GM18870 (cell line): ENCODE measurements around the gene FAM170B.

Experiments used
- ATAC-seq: cut with Tn5 transposase; IDR thresholded peaks from one replicate; pipeline ENCODE4 v1.9.1; 2021; ENCODE audit warnings: moderate library complexity; ENCODE audit not compliant: unreplicated experiment

FAM170B gene

DNA sequence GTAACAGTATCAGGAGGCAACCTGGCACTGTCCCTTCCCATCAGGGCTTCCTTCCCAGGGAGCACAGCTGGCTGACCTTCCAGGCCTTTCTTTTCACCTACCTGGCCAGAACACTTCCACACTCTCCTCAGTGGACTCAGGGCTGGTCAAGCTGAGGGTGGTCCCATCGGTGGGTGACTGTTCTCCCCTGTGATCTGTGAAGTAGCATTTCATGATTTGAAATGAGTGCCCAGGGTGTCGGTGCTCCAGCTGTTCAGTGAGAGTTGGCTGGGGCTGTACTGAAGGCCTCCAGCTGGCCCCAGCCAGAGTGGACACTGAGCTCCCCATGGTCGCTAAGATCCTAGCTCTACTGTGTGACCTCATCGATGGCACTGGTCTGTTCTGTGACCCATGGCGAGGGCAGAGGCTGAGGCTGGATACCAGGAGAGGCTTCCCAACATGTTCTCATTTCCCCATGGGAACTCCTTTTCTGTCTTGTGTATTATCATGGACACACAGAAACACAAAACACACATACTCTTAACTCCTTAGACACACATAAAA lies at the start of gene FAM170B:
FAM170B (minus strand) TSS at position 316 of the 543 bp plus-strand sequence; CDS start at position 213, 103 bp downstream.
- ATAC-seq: no peak

DNA sequence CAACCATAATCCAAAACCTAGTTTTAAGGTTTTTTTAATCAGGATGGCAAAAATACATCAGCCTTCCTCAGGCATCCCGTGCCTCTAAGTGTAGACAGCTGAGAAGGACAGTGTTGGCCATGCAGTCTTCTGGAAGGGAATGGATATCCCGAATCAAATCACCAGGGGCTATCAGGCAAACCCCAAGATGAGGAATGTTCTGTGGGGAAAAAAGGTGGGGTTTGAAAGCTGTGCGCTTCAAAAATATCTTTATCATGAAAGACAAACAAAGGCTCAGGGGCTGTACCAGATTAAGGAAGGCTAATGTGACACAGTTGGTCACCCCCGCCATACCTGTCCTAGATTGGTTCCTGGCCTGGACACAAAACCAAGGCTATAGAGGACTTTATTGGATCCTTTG lies 49.0 kb upstream of the FAM170B start:
- no peak for ATAC-seq

DNA sequence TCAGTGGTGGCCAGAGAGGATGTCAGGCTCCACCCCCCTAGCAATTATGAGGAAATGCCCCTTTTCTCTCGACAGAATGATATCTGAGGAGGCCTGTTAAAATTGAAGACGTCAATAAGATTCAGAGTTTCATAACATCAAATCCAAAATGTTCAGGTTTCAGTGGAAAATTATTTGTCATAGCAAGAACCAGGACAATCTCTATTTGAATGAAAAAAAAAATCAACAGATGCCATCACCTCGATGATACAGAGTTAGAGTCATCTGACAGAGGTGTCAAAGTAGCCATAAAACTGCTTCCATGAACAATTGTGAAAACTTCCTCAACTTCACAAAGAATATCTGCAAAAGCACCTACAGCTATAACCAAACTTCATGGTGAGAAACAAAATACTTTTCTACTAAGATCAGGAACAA lies 46.6 kb upstream of the FAM170B start:
- no peak for ATAC-seq

DNA sequence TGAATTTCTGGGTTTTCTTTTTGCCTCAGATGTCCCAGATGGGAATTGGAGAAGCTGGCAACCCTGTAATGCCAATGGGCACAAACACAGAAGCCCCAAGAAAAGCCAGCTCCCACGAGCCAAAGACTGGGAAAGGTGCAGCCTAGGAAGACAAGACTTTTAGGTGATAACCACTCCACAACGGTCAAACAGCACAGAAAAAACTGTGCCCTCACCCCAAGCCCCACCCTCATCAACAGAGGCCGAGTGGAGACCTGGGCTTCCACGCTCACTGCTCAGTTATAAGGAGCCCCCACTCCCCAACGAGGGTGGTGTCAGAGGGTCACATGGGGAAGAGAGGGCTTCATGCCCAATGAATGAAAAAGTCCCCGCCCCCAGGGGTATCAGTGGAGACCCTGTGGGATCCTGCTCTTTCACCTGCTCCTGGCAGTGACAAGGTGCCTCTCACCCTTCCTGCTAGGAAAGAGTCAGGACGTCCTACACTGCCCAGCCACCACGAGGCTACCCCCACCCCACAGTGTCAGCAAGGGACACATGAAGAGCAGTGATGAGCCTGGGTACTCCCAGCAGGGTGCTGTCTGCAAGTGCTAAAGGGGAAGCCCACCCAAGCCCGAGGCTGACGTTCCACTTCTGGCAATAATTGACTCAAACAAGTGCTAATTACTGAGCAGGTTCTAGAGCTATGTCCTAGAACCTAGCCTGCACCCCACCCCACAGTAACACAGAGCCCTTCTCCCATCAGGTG lies 46.0 kb upstream of the FAM170B start:
- no peak for ATAC-seq

DNA sequence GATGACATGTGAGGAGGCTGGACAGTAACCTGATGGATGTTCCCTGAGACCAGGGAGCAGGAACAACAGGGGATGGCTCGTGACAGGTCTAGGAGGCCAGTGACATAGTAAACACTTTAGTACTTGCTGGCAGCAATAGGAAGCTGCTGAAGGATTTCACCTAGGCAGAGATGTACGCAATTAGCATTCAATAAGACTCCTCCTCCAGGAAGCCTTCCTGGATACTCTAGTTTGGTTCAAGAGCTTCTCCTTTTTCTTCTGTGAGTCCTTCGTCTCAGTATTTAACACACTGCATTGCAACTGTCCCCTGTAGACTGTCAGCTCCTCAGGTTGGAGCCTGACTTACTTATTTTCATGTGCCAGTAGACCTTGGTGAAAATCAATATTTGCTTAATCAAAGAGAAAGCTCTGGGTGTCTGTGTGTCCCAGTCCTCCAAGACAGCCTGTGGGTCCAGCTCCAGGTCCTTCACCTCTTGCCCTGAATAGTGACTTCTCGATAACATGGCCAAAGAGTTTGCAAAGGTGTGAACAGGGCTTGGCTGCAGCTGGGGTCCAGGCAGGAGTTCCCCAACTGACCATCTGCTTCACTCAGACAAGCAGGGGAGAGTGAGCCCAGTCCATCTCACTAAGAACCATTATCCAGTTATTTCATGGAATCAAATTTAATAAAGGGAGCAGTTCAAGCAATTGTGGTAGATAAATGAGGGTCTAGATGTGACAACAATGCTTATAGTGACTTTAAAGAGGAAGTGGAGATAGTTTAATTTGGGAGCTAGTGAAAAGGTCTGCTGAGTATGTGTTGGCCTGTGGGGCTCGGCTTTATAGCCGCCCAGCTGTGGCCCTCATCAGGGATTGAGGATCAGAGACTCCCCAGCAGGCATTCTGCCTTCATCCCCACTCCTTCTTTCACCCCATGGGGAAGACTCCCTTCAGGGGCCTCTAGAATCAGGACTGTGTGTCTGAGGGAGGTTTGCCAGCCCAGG lies 45.0 kb upstream of the FAM170B start:
- no peak for ATAC-seq

DNA sequence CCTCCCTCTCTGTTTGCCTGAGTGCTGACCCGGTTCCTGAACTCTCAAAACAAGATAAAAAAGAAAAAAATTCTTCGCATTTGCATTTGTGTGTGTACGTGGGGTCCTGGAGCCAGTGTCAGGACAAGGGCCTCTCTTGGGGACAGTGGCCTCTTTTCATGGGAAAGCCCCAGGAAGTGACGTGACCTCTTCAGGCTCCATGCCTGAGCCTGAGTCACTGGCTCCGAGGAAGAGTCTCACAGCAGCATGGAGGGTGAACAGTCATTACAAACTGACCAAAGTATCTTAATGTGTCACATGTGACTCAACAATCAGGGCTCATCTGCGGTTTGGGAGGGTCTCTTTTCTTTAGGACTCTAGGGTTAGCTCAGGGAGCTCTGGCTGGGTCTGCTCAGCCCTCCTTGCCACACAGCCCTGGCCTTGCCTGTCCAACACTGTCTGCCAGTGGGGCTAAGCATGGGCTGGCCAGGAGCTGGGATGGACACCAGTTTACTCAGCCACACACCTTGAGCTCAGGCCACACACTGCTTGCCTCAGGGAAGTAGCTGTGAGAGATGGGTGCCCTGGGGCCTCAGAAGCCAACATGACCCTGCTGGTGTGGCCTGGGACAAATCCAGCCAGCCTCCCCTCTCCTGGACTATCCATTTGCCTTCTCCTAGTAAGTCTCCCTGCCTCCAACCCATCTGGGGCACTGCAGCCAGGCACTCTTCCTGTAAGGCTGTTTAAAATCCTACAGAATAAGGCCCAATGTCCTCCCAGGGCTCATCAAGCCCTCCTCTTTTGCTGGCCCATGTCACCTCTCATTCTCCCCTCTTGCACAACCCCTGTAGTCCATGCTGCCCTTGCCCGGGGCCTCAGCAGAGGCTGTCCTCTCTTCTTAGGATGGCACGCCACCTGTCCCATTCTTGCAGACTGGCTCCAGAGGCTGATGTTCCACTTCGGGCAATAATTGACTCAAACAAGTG lies 43.9 kb upstream of the FAM170B start:
- ATAC-seq: peak; percentile 82

DNA sequence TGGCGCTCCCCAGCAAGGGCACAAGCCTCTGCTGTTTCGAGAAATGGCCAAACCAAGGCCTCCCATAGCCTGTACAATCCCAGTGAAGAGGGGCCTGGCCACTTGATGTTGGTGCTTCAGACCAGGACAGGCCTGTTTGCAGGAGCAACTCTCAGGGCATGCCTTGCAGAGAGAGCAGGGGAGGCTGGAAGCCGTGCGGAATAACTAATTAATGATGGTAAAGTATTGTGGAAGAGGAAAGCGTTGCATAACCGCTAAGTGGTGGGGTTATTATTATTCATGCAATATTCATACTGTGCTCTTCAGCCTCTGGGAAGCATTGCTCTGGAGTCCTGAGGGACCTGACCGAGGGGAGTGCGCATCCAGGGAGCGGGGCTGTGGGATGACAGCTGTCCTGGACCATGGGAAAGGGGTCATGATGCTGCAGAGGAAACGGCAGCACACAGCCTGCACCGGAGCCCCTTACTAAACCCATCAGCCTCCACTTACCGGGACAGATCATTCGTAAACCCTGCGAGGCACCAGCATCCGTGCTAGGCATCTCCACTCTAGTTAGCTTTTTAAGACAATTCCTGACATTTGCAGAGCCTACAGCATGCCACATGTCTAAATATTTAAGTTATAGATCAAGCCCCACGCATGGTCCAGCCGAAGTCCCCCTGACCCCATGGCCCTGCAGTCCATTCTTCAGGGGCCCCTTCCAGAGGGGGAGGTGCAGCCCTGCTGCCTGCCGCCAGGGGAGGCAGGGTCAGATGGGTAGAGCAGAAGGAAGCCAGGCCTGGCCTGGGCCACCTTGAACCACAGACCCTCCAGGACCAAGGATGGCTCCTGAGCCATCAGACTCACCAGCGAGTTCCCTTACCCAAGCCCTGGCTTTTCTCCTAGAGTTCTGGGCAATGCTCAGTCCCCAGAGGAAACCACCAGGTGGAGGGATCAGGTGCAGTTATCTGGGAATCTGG lies 42.8 kb upstream of the FAM170B start:
- ATAC-seq: peak; percentile 2

DNA sequence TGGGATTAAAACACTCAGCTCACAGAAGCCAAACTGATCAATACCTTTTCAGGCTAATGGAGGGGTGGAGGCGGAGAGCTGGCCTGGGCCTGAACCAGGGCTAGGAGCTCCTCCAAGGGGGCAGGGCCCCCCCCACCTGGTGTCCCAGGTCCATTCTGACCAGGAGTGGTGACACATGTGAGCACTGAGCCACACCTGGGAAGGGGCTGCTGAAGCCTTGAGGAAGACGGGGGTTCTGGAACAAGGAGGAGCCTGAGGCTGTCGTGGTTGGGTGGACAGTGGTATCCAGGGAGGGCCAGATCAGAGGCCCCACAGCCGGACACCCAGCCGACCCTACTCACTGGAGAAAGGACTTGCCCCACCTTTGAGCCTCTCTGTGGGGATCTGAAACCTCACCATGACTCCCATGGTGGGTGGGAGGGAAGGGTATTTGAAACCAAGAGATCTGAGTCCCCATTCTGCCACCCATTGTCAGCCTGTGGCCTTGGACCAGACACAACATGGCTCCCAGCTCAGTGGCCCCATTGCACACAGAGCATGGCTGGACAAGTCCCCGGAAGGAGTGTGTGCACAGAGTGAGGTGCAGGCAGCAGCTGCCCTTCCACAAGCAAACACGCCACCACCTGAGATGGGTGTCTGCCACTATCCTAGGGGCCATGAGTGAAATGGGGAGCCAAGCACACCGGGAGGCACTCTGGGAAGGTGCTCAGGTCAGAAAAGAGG lies 41.9 kb upstream of the FAM170B start:
- ATAC-seq: no peak

DNA sequence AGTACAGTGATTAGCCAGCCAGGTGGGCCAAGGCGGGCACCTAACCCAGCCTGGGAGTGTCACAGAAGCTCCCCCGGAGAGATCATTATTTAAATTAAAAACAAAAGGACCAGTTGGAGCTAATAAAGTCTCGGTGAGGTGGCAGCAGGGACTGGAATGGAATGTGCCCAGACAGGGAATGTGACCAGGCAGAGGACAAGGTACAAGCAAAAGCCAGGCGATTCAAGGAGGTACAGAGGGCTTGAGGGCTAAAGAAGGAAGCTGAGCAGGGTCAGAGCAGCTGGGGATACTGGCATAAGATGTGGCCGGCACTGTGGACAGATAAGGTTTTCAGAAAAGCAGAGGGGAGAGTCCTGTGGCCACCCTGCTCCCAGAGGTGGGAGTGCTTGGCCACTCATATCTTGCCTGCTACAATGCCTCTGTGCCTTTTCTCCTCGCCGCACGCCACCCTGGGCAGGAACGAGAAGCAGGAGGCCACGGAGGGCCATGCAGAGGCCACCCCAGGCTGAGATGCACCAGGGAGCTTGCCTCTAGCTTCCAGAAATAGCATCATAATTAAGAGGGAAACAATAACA lies 41.2 kb upstream of the FAM170B start:
- no peak for ATAC-seq

DNA sequence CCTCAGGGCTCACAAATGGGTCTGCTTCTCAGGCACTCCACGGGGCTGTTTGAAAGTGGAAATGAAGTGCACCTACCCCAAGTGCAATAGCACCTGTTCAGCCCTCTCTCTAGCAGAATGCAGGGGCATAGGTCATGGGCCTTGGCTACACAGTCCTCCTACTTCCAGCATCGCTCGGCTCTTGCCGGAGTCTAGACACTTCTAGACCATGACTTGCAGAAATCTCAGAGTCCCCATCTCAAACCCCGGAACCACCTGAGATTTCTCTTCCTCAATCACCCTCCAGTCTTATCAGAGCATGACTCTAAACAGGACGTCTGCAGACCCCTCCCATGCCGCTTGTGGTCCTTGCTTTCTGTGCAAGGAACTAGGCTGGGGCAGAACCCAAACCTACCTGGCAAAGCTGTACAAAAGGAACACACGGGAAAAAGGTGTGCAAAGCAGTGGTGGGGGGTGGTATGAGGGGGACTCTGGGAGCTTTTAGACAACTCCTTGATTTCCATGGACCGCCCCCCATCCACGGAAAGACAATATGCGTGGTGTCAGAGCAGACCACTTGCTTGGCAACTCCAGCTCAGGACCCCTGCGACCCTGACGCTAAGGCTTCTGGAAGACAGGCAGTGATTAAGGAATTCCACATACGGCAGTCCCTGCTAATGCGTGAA lies 40.6 kb upstream of the FAM170B start:
- ATAC-seq: no peak

DNA sequence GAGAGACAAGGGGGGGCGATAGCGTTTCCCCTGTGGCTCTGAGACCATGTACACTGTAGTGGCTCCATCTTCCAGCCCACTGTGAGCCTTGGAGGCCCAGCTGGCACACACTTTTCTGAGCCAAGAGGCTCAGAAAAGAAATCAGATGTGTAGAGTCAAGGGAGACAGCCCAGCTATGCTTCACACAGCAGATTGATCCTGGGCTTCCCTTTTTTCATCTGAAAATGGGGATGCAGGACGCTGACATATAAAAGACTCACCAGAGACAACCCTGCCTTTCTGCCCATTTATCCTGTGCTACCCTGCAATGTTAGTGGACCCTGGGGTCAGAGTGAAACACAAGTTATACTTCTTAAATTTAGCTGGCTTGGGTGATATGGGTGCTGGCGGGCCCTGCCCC lies 40.0 kb upstream of the FAM170B start:
- ATAC-seq: no peak

DNA sequence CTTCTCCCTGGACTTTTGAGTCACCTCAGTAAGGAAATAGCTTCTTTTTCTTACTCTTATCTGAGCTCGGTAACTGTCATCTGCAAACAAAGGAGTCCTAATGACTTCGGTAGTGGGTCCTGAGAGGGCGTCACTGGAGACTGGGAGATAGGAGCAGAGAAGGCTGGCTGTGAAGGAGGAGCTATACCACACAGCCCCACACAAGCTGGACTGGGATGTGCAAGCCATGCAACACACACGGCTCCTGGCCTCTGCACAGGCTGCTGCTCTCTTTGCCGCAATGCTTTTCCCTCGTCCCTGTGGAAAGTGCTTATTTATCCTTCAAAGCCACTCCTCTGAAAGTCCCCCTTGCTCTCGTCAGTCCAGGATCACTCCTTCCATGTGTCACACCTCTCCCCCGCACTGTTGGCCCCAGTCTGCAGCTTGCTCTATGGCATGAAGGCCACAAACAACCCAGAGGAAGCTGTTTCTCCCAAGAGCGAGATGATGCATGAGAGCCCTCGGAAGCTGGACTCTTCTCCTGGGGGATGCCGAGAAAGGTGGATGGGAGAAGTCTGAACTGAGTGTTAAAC lies 39.5 kb upstream of the FAM170B start:
- ATAC-seq: no peak

DNA sequence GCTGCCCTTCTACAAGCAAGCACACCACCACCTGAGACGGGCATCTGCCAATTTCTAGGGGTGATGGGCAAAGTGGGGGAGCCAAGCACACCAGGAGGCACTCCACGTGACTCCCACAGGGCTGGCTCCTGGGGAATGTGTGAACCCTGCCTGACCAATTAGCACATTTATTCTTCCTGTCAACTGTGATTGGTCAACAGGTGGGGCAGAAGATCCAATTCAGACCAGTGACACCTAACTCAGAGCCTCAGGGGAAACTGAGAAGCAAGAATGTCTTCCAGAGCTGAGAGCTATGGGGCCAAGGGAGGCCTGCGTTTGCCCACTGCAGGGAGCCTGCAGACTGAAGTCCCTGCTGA lies 38.9 kb upstream of the FAM170B start:
- ATAC-seq: no peak

DNA sequence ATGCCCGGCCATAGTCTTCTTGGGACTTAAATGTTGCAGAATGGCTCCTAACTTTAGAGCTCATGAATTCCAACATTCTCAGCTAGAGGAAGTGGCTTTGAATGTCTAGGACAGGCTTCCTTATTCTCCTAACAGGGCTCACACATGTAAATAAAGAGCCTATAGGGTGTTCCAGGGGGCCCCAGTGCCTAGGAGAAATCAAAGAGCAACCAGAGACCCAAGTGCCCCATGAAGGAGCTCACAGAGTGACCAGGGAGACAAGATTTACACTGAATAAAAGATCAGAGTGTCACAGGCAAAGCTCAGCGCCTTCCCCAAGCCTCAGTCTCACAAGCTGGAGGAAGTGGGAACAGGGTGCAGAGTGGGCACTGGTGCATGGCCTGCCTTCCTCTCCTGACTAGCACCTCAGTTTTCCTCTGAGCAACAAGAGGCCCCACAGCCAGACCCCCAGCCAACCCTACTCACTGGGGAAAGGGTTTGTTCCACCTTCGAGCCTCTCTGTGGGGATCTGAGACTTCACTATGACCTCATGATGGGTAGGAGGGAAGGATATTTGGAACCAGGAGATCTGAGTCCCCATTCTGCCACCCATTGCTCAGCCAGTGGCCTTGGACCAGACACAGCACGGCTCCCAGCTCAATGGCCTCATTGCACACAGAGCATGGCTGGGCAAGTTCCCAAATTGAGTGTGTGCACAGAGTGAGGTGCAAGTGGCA lies 38.4 kb upstream of the FAM170B start:
- ATAC-seq: no peak

DNA sequence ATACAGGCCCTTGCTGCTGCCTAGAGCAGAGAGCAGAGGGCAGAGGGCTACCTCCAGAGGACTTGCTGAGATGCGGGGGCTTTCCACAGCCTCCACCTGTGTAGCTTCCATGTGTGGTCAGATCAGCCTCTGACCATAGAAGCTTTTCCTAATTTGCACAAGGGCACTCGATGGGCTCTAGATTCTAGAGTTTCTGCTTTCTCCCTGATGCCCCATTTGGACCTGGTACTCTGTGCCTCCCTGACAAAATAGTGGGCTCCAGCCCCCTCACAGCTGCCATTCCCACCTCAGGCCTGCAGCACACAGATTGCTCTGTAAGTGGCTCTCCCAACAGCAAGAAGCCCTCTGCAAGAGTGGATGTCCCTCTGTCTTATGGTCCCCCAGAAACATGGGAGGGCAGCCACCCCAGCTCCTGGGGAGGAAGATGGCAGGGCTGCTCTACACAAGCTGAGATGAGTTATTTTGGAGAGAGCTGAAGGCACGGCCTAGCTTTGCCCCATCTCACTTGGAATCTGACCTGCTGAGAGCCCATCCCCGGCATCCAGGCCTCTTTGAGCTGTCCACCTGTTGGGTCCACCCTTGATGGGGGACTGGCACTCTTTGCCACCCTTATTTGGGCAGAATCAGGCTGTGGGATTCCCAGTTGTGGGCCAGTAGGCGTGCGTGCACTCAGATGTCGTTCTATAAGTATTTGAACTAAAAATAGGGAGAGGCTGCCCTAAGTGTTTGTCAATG lies 37.7 kb upstream of the FAM170B start:
- ATAC-seq: no peak

DNA sequence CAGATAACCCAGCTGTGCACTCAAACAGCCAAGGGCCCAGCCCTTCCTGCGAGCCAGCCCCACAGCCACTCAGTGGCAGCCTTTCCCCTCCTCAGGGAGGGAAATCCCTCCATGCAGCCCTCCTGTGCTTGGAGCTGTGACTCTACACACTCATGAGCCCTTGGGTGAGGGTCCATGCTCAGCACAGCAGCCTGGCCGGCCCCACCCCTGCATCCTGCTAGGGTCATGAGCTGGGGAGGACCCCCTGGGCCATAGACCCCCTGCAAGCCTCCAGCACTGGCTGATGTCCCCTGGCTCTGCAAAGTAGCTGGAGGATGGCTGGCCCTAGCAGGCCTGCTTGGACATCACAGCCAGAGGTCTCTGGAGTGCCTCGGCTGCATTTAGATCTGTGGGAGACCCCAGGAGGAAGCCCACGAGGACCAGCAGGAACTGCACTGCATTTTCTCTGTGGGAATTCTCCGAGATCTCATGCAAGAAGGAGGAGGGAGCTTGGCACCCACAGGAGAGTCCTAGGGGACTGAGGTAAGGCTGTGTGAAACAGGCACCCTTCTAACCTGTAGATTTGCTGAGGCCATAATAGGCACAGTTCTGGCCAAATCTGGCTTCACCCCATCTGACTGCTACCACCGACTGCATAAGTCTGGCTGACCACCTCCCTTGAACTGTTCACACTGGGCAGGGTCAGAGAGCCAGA lies 37.0 kb upstream of the FAM170B start:
- ATAC-seq: no peak
